K562 (cell line): ENCODE data around the gene GALNT17. TPM values are rescaled to one million over a fixed set of nuclear protein-coding genes. Genes with fewer than 3 reads are reported as not detected.

Experiments used
- ATAC-seq: fragments of 200-7000 bp; cut with Tn5 transposase; 3 replicates; pipeline ENCODE4 v1.9.1; 2020; ENCODE audit warnings: moderate library complexity
- BruUV-seq: library from RNA; stranded (reverse); fragments of 400-500 nt; replicated peaks from 2 replicates; lab custom pipeline; 2021; lab: Mats Ljungman, UMichigan
- CTCF ChIA-PET: fragments of 300-600 bp; formaldehyde crosslinking; extraction: SDS; loops from one replicate; lab custom pipeline; 2021; ENCODE audit warnings: low intra/inter-chr PET ratio; lab: Yijun Ruan, JAX
- POLR2A ChIA-PET: fragments of 300-600, 350-650 bp; sonication (Branson Sonifier 250); formaldehyde crosslinking; extraction: SDS; loops from one replicate; lab custom pipeline; 2021; ENCODE audit warnings: antibody characterized with exemption, inconsistent platforms; lab: Yijun Ruan, JAX
- DNase-seq, 4 experiments: peaks; one replicate each; pipeline versions ENCODE4 v3.0.0 to v3.0.0-alpha.2; 2011 to 2018; ENCODE audit warnings: low spot score in 3 of 4, mixed read lengths in 3 of 4; ENCODE audit errors: extremely low read depth in 1 of 4
- FAIRE-seq: peaks from 2 replicates; lab custom pipeline; 2011; peaks lifted over from hg19 to GRCh38; lab: Jason Lieb, UNC
- H2AFZ ChIP-seq: 2 replicates; pipeline ENCODE4 v1.6.0; 2011; ENCODE audit warnings: low read depth, low read length, control low read depth, inconsistent platforms
- H3K27ac ChIP-seq: fragments of 200-600 bp; 3 replicates; pipeline ENCODE4 v1.8.0; 2011; ENCODE audit warnings: low read depth, mild to moderate bottlenecking, control low read depth, inconsistent platforms, low read length, moderate library complexity, mixed read lengths; ENCODE audit errors: extremely low read depth
- H3K27me3 ChIP-seq, 2 experiments: fragments of 300-600 bp in 1 of 2; 2 replicates in 1 of 2; 3 replicates in 1 of 2; pipeline versions ENCODE4 v1.6.0 to v1.8.0; 2011; ENCODE audit warnings: inconsistent platforms in 2 of 2, low read length in 2 of 2, mild to moderate bottlenecking in 1 of 2, mixed read lengths in 1 of 2, moderate library complexity in 1 of 2; ENCODE audit not compliant: control insufficient read depth in 2 of 2, insufficient read depth in 2 of 2
- H3K36me3 ChIP-seq: fragments of 300-600 bp; 3 replicates; pipeline ENCODE4 v1.8.0; 2011; ENCODE audit warnings: mild to moderate bottlenecking, low read length, inconsistent platforms; ENCODE audit not compliant: control insufficient read depth, insufficient read depth
- H3K4me1 ChIP-seq, 2 experiments: fragments of 200-600 bp in 1 of 2; replicated peaks in 1 of 2; 2 replicates in 1 of 2; 3 replicates in 1 of 2; pipeline versions ENCODE4 v1.5.1 to v1.8.0; 2011; ENCODE audit warnings: inconsistent platforms in 2 of 2, low read length in 2 of 2, mild to moderate bottlenecking in 1 of 2, mixed read lengths in 1 of 2, moderate library complexity in 1 of 2; ENCODE audit not compliant: control insufficient read depth in 2 of 2, insufficient read depth in 2 of 2
- H3K4me2 ChIP-seq: 2 replicates; pipeline ENCODE4 v1.6.1; 2011; ENCODE audit warnings: low read length, control low read depth, inconsistent platforms, mixed read lengths; ENCODE audit not compliant: insufficient read depth
- H3K4me3 ChIP-seq: fragments of 200-600 bp; sonication (generic), shearing (Covaris generic); 2 replicates; pipeline ENCODE4 v1.5.1; 2016; ENCODE audit warnings: control low read depth, inconsistent platforms
- H3K79me2 ChIP-seq: fragments of 200-600 bp; 3 replicates; pipeline ENCODE4 v1.8.0; 2011; ENCODE audit warnings: low read length, inconsistent platforms; ENCODE audit not compliant: control insufficient read depth, insufficient read depth
- H3K9ac ChIP-seq, 2 experiments: 2 replicates each; pipeline versions ENCODE4 v1.6.0 to v1.6.1; 2011; ENCODE audit warnings: low read depth in 2 of 2, low read length in 2 of 2, control low read depth in 1 of 2, inconsistent platforms in 1 of 2, mild to moderate bottlenecking in 1 of 2, mixed read lengths in 1 of 2; ENCODE audit not compliant: insufficient read depth in 1 of 2
- H3K9me1 ChIP-seq: one replicate; pipeline ENCODE4 v1.6.0; 2011; ENCODE audit warnings: inconsistent platforms, mild to moderate bottlenecking, low read length, moderate library complexity; ENCODE audit not compliant: control insufficient read depth, insufficient read depth
- H3K9me3 ChIP-seq: replicated peaks from 2 replicates; pipeline ENCODE4 v1.5.1; 2011; ENCODE audit warnings: low read depth, low read length, inconsistent platforms; ENCODE audit not compliant: control insufficient read depth, insufficient read depth
- H4K20me1 ChIP-seq: replicated peaks from 2 replicates; pipeline ENCODE4 v1.6.1; 2011; ENCODE audit warnings: low read length, inconsistent platforms, mixed read lengths; ENCODE audit not compliant: control insufficient read depth, insufficient read depth
- CBX2 ChIP-seq: fragments of 200-600 bp; sonication (generic); IDR thresholded peaks from one replicate; pipeline ENCODE4 v1.6.1; 2012; ENCODE audit warnings: mild to moderate bottlenecking, low read length, inconsistent platforms; ENCODE audit not compliant: insufficient read depth, poor library complexity, severe bottlenecking
- CCAR2 ChIP-seq: fragments of 200-400 bp; formaldehyde crosslinking; IDR thresholded peaks from 2 replicates; pipeline ENCODE4 v1.6.1; 2017; ENCODE audit warnings: mild to moderate bottlenecking, low read depth, low read length
- CHD2 ChIP-seq: IDR thresholded peaks from 2 replicates; pipeline ENCODE4 v1.6.1; 2011; ENCODE audit warnings: low read depth, low read length
- E4F1 ChIP-seq: fragments of 250-450 bp; sonication (Bioruptor Pico); IDR thresholded peaks from 2 replicates; pipeline ENCODE4 v1.5.0; 2021; ENCODE audit warnings: mild to moderate bottlenecking, borderline replicate concordance
- ERF ChIP-seq: fragments of 450-650 bp; formaldehyde crosslinking; IDR thresholded peaks from 2 replicates; pipeline ENCODE4 v1.4.0; 2020; ENCODE audit warnings: mild to moderate bottlenecking, mixed read lengths
- MAZ ChIP-seq, 2 experiments: fragments of 450-650 bp in 1 of 2; sonication (generic) in 1 of 2; formaldehyde crosslinking; IDR thresholded peaks in 1 of 2; conservative IDR thresholded peaks in 1 of 2; 2 replicates each; pipeline versions ENCODE4 v1.4.0 to v1.5.0; 2020; ENCODE audit warnings: mild to moderate bottlenecking in 1 of 2, missing genetic modification reagents in 1 of 2
- MTA3 ChIP-seq: fragments of 450-650 bp; formaldehyde crosslinking; IDR thresholded peaks from 2 replicates; pipeline ENCODE4 v1.6.1; 2017; ENCODE audit warnings: mild to moderate bottlenecking, borderline replicate concordance
- NFIX ChIP-seq: fragments of 250-450 bp; sonication (Bioruptor Pico); IDR thresholded peaks from 2 replicates; pipeline ENCODE4 v1.4.0; 2020; ENCODE audit warnings: low read depth, mild to moderate bottlenecking, moderate library complexity
- RUNX1 ChIP-seq: sonication (generic); IDR thresholded peaks from 2 replicates; pipeline ENCODE4 v1.6.1; 2016; ENCODE audit warnings: antibody characterized with exemption, low read depth
- XRCC4 ChIP-seq: IDR thresholded peaks from one replicate; pipeline ENCODE4 v1.6.1; 2011; ENCODE audit not compliant: insufficient read depth, insufficient read length; ENCODE audit errors: extremely low read depth
- ZNF140 ChIP-seq: fragments of 250-450 bp; sonication (Bioruptor Pico); IDR thresholded peaks from 2 replicates; pipeline ENCODE4 v1.8.0; 2021; ENCODE audit warnings: moderate library complexity, mild to moderate bottlenecking, inconsistent platforms
- WGBS: fragments of 100-300 bp; shearing (Covaris generic); methylation state at CpG from one replicate; pipeline ENCODE4 v1.1.6; 2016; ENCODE audit warnings: low coverage, mixed read lengths; ENCODE audit not compliant: insufficient coverage; ENCODE audit errors: missing lambda C conversion rate; 5-methylcytosine and 5-hydroxymethylcytosine counted together
- in situ Hi-C: fragments of 300-500 bp; cut with MboI; formaldehyde crosslinking; loops from 4 replicates; pipeline ENCODE4 v1.15.0; 2018; ENCODE audit warnings: inconsistent platforms, mixed read lengths
- intact Hi-C: fragments of 100-400 bp; cut with micrococcal nuclease; formaldehyde crosslinking; loops from 2 replicates; pipeline ENCODE4 v1.14.2; 2022
- polyA plus RNA-seq, 8 experiments: library from polyadenylated mRNA; depleted of rRNA in 4 of 8; stranded (reverse) in 5 of 8; unstranded in 3 of 8; fragments of >200 nt; fragmentation: Nextera tagmentation in 2 of 8; fragmentation: Illumina TruSeq in 1 of 8; extraction: Ambion mirVana in 2 of 8; extraction: Trizol in 1 of 8; gene quantifications; 2 replicates each; pipeline versions ENCODE4 v1.2.1 to v1.2.3, GENCODE V29; 2011 to 2014; ENCODE audit warnings: inconsistent platforms in 1 of 8, missing spikeins in 1 of 8
- total RNA-seq, 7 experiments: library from RNA; depleted of rRNA in 6 of 7; stranded (reverse); fragments of >200 nt in 6 of 7; fragmentation: Illumina TruSeq in 2 of 7; extraction: Trizol in 2 of 7; gene quantifications; 2 replicates each; pipeline versions ENCODE4 v1.2.1 to v1.2.3, GENCODE V29; 2011 to 2021; ENCODE audit warnings: low replicate concordance in 1 of 7
- TF ChIP-seq, protein P1 (sequence below), 2 experiments: fragments of 450-650 bp; IDR thresholded peaks; 2 replicates each; pipeline ENCODE4 v1.6.1; 2016

GALNT17 gene
- total and polyA plus RNA-seq, 9 of the 15 experiments (the other 6 are each of a cell fraction or from before 2014, with no cell fraction given), result not detected

GRCh38 chr7:71480791-71481190 is 348.8 kb downstream of the GALNT17 start:
- Histone ChIP-seq H3K36me3 (no peaks in the 10 kb centered on the region), H3K9me3 (no peaks in the 10 kb centered on the region), H3K79me2 (no peaks in the 10 kb centered on the region), H3K27me3 (peaks cover 2 to 6% of the 10 kb centered on the region in 2 experiments; a peak in 3 of 5 replicates), H3K4me1 (no peaks in the 10 kb centered on the region), H2AFZ (no peak overlapping the region), H3K9me1 (no peaks in the 10 kb centered on the region), H3K9ac (no peak overlapping the region), H3K4me2 (no peak overlapping the region), H3K4me3 (no peak overlapping the region), H4K20me1 (no peaks in the 10 kb centered on the region), H3K27ac (no peak overlapping the region)
- in situ Hi-C loops, result no loop called here
- FAIRE-seq (no peak), DNase-seq (no peak), ATAC-seq (no peak)
- POLR2A ChIA-PET, result no interaction called here
- intact Hi-C loops, result no loop called here
- CTCF ChIA-PET, result no interaction called here
- TF ChIP-seq RUNX1, result no peak
- no peak for TF ChIP-seq CCAR2
- no peak for TF ChIP-seq MTA3
- TF ChIP-seq, protein P1, sequence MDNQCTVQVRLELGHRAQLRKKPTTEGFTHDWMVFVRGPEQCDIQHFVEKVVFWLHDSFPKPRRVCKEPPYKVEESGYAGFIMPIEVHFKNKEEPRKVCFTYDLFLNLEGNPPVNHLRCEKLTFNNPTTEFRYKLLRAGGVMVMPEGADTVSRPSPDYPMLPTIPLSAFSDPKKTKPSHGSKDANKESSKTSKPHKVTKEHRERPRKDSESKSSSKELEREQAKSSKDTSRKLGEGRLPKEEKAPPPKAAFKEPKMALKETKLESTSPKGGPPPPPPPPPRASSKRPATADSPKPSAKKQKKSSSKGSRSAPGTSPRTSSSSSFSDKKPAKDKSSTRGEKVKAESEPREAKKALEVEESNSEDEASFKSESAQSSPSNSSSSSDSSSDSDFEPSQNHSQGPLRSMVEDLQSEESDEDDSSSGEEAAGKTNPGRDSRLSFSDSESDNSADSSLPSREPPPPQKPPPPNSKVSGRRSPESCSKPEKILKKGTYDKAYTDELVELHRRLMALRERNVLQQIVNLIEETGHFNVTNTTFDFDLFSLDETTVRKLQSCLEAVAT (IDR thresholded peaks at IDR 0.05), result no peak
- no peak for TF ChIP-seq NFIX (CRISPR knock-in tag)
- TF ChIP-seq ERF (CRISPR knock-in tag), result no peak
- TF ChIP-seq MAZ (CRISPR knock-in tag; conservative IDR thresholded peaks at IDR 0.05 in 1 of 2, IDR thresholded peaks at IDR 0.05 in 1 of 2), result no peak
- no peak for TF ChIP-seq CHD2
- no peak for TF ChIP-seq ZNF140 (CRISPR knock-in tag)
- TF ChIP-seq CBX2, result no peak
- no peak for TF ChIP-seq XRCC4
- TF ChIP-seq E4F1 (CRISPR knock-in tag), result no peak
- WGBS, result 0% methylated on average over 2 of the region's 2 CpGs
- no TSS peak for BruUV-seq
